Upper lobe of right lung (tissue), 1 donor: Measurements from ENCODE around the gene RADIL. TPM values are rescaled to one million over a fixed set of nuclear protein-coding genes. Genes with fewer than 3 reads are reported as not detected.

ENCODE experiments used
- ATAC-seq: fragments of 200-7000 bp; cut with Tn5 transposase; one replicate; pipeline ENCODE4 v1.9.1; 2020; ENCODE audit warnings: mild to moderate bottlenecking, moderate library complexity
- DNase-seq: peaks from one replicate; pipeline ENCODE4 v3.0.0-alpha.2; 2020
- H3K27ac ChIP-seq: fragments of 200-600 bp; one replicate; pipeline ENCODE4 v1.8.0; 2022
- H3K27me3 ChIP-seq: fragments of 200-600 bp; one replicate; pipeline ENCODE4 v1.8.0; 2022; ENCODE audit warnings: mild to moderate bottlenecking
- H3K36me3 ChIP-seq: fragments of 200-600 bp; one replicate; pipeline ENCODE4 v1.8.0; 2022
- H3K4me1 ChIP-seq: fragments of 200-600 bp; one replicate; pipeline ENCODE4 v1.8.0; 2022
- H3K4me3 ChIP-seq: fragments of 200-600 bp; one replicate; pipeline ENCODE4 v1.8.0; 2022; ENCODE audit warnings: mild to moderate bottlenecking
- H3K9me3 ChIP-seq: fragments of 200-600 bp; one replicate; pipeline ENCODE4 v1.8.0; 2022
- intact Hi-C: fragments of 100-400 bp; cut with DNase I; formaldehyde crosslinking; loops from one replicate; pipeline ENCODE4 v1.11.0; 2022
- total RNA-seq: library from RNA; stranded (reverse); fragmentation: NEBNext Ultra II Directional; extraction: Animal tissue kit (Norgen Biotek cat#: 25700); gene quantifications from one replicate; pipeline ENCODE4 v1.2.1, GENCODE V29; 2021
- TF ChIP-seq, protein P1 (sequence below): fragments of 200-600 bp; IDR thresholded peaks from one replicate; pipeline ENCODE4 v1.8.0; 2022; ENCODE audit warnings: antibody characterized with exemption
- donor health status: DM: no; HTN: yes; CAD: no; lungs with severe emphysema.

Gene RADIL
- total RNA-seq, 1 donor from 2014 or later = 7.3 TPM

DNA sequence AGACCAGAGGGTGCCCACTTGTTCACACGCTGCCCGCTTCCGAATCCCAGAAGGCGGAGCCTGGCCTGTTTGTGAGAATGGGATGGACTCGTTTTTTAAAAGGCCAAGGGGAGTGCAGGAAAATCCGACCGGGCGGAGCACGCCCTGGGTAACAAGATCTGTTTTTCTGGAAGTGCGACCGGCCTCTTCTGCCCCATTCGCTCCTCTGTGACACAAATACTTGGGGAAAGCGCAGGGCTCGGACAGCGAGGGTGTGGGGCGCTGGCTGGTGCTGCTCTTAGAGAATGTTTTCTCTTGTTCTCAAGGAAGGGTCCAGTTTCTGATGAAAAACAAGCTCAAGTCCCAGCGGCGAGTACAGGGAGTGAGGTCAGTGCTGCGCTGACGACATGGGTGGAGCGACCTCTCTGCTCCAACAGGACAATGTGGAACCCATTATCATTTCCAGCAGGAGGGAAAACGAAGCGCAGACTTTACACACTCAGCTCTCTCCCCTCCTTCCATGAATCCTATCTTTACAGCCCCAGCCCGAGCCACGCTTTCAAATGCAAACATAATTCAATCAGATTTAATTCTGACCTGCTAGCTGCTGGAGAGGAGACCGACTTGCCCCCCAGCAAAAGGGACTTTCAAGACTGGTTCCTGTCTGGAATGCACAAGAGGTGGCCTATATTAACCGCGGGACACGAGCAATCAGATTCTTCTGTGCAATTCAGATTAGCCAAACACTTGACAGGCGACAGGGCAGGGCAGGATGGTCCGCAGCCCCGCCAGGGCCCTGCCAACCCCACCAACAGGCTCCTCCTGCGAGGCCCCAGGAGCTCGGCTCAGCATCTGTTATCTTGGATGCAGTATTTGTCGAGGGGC, 1.1 kb downstream of the RADIL start:
- ATAC-seq = peak; percentile 30
- intact Hi-C loops = loop anchor here (10.0 kb wide), 1 partner anchor 48 kb away; no protein-coding TSS in a partner anchor
- no peaks in the 10 kb centered on the region for H3K27me3 ChIP-seq

GRCh38 chr7:4880218-4880617, 3.3 kb downstream of the RADIL start:
- no peaks in the 10 kb centered on the region for H3K9me3 ChIP-seq

More for the DNA sequence above, 1.1 kb downstream of the RADIL start:
- peak overlapping the region; percentile 60 for H3K4me3 ChIP-seq
- peak overlapping the region; percentile 74 for H3K27ac ChIP-seq
- TF ChIP-seq, protein P1, sequence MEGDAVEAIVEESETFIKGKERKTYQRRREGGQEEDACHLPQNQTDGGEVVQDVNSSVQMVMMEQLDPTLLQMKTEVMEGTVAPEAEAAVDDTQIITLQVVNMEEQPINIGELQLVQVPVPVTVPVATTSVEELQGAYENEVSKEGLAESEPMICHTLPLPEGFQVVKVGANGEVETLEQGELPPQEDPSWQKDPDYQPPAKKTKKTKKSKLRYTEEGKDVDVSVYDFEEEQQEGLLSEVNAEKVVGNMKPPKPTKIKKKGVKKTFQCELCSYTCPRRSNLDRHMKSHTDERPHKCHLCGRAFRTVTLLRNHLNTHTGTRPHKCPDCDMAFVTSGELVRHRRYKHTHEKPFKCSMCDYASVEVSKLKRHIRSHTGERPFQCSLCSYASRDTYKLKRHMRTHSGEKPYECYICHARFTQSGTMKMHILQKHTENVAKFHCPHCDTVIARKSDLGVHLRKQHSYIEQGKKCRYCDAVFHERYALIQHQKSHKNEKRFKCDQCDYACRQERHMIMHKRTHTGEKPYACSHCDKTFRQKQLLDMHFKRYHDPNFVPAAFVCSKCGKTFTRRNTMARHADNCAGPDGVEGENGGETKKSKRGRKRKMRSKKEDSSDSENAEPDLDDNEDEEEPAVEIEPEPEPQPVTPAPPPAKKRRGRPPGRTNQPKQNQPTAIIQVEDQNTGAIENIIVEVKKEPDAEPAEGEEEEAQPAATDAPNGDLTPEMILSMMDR = no peak
- H3K36me3 ChIP-seq = no peaks in the 10 kb centered on the region
- no peak for DNase-seq
- H3K9me3 ChIP-seq = no peaks in the 10 kb centered on the region
- H3K4me1 ChIP-seq = no peaks in the 10 kb centered on the region

GRCh38 chr7:4879396-4880081, 4.0 kb downstream of the RADIL start:
- Histone ChIP-seq H3K36me3 (no peaks in the 10 kb centered on the region), H3K9me3 (no peaks in the 10 kb centered on the region), H3K27ac (no peak overlapping the region), H3K4me3 (no peak overlapping the region), H3K4me1 (no peaks in the 10 kb centered on the region), H3K27me3 (no peaks in the 10 kb centered on the region)
- ATAC-seq = no peak
- no peak for DNase-seq
- intact Hi-C loops = loop anchor here (10.0 kb wide), 1 partner anchor 45 kb away; no protein-coding TSS in a partner anchor
- TF ChIP-seq, protein P1 = no peak

More at GRCh38 chr7:4880218-4880617, 3.3 kb downstream of the RADIL start:
- H3K4me3 ChIP-seq = no peak overlapping the region
- ATAC-seq = peak; percentile 28
- intact Hi-C loops = loop anchor here (10.0 kb wide), 1 partner anchor 45 kb away; no protein-coding TSS in a partner anchor
- no peak for DNase-seq
- TF ChIP-seq, protein P1 = no peak
- H3K27ac ChIP-seq = no peak overlapping the region
- no peaks in the 10 kb centered on the region for H3K27me3 ChIP-seq
- H3K36me3 ChIP-seq = no peaks in the 10 kb centered on the region
- no peaks in the 10 kb centered on the region for H3K4me1 ChIP-seq

DNA sequence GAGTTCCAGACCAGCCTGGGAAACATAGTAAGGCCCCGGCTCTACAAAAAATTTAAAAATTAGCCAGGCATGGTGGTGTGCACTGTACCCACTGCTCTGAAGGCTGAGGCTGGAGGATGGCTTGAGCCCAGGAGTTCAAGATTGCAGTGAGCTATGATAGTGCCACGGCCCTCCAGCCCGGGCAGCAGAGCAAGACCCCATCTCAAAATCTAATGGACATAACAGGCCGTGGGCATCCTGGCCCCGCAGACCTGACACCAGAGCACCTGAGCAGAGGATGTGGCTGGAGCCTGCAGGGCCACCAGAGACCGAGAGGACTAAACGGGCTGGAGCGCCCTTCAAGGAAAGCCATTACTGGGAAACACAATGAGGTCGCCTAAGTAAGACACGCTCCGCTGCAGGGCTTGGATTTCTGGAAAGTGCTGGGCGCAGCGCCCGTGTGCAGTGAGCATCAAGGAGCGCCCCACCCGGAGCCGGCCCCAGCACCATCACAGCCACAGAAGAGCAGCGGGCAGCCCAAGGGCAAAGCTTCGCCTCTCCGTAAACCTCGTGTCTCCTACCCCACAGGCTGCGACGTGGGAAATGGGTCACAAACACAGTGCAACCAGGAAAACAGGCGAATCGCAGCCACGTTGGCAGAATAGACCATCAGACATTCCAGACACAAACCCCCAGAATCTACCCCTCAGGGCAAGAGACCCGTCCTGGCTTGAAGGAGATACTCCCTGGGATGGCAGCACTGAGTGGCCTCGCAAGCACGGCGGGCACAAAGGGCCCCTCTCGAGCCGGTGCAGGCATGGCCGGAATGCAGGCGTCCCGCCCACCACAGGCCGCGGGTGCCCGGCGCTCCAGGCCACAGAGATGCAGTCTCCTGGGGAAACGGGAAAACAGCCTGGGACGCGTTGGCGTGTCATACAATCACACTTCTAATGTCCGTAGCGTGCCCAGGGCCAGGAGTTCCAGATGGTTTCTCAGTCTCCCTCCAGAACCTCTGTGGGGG, 4.9 kb downstream of the RADIL start:
- peak; percentile 1 for ATAC-seq
- no peak overlapping the region for H3K4me3 ChIP-seq
- H3K27ac ChIP-seq = no peak overlapping the region
- DNase-seq = no peak
- intact Hi-C loops = no loop called here
- no peaks in the 10 kb centered on the region for H3K9me3 ChIP-seq
- H3K4me1 ChIP-seq = peaks cover 3% of the 10 kb centered on the region
- H3K36me3 ChIP-seq = no peaks in the 10 kb centered on the region
- no peaks in the 10 kb centered on the region for H3K27me3 ChIP-seq
- TF ChIP-seq, protein P1 = no peak

DNA sequence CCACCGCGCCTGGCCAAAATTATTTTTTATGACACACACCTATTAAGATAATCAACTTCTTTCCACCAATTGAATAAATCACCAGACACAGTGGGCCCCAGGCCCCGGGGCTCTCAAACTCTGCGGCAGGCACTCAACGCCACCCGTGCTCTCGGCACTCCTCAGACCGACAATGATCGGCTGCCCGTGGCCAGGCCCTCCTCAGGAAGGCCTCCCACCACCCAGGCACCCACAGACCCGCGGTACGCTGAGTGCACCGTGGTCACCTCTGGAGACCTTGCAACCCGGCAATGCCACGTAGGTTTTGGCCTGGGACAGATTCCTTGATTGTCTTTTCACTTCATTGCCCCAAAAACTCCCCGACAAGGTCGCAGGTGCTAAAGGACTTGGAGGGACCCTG, 6.9 kb downstream of the RADIL start:
- intact Hi-C loops = no loop called here
- no peaks in the 10 kb centered on the region for H3K9me3 ChIP-seq
- TF ChIP-seq, protein P1 = no peak
- no peak overlapping the region for H3K4me3 ChIP-seq
- no peaks in the 10 kb centered on the region for H3K27me3 ChIP-seq
- no peaks in the 10 kb centered on the region for H3K36me3 ChIP-seq
- H3K4me1 ChIP-seq = peaks cover 3% of the 10 kb centered on the region
- no peak for ATAC-seq
- H3K27ac ChIP-seq = no peak overlapping the region
- no peak for DNase-seq
